Putamen (tissue), 1 donor: ENCODE results near the gene GPR107.

Source experiments
- DNase-seq: peaks from one replicate; pipeline ENCODE4 v3.0.0-alpha.2; 2016; ENCODE audit warnings: low spot score

Gene GPR107

GRCh38 chr9:130137641-130138081, 84.0 kb downstream of the GPR107 start:
- DNase-seq: no peak

GRCh38 chr9:130138171-130138653, 84.5 kb downstream of the GPR107 start:
- DNase-seq: no peak

DNA sequence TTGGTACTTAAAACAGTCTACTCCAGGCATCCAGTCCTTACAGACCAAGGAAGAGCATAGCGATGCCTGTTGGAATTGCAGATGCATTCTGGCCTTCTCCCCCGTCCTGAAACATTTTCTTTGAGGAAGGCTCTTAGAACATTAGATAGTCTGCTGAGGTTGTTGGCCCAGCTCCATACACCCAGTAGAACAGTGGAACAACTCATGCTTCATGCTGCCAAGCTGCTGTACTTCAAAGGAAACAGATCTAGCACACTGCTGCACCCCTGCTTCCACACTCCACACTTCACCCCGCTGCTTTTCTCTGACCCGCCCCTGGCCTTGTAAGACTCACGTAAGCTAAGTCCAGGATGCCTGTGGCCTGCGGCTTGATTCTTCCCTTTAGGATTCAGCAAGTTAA, 85.1 kb downstream of the GPR107 start:
- no peak for DNase-seq

DNA sequence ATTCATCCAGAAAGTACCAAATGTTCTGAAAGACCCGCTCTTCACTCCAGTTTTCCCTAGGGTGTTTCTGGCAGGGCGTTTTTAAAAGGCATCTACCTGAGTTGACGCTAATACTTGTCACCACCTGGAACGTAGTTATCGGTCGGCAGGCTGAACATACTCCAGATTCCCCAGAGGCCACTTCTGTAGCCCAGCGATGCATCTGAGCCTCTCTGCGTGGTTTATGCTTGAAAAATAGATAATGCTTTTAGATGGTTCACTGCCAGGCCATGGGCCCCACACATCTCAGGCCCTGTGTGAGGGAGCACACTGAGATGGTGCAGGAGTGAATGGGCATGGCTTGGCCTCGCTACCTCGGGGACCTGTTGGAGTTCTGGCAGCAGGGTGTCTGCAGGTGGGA, 85.5 kb downstream of the GPR107 start:
- no peak for DNase-seq

- no peak for DNase-seq
Observed at GRCh38 chr9:130140706-130141105, 87.0 kb downstream of the GPR107 start.

GRCh38 chr9:130142056-130142455, 88.3 kb downstream of the GPR107 start:
- no peak for DNase-seq

DNA sequence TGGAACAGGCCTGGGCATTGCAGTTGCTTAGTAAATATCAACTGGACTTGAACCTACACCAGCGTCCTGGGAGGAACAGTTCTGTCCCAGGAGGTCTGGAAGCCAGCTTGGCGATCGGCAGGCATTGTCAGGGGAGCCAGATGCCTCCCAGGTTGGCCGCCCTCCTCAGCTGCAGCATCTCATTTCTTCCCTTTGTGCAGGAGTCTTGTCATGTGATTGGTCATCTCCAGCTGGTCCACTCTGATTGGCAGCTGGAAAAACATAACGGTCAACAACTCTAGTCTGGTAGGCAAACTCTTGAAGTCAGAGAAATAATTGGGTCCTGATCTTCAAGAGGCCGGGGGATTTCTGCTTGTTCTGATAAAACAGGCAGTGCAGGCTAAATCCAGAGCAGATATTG, 88.9 kb downstream of the GPR107 start:
- no peak for DNase-seq

- no peak for DNase-seq
Observed at GRCh38 chr9:130143279-130143893, 89.7 kb downstream of the GPR107 start.

GRCh38 chr9:130143958-130144366, 90.3 kb downstream of the GPR107 start:
- DNase-seq: no peak

DNA sequence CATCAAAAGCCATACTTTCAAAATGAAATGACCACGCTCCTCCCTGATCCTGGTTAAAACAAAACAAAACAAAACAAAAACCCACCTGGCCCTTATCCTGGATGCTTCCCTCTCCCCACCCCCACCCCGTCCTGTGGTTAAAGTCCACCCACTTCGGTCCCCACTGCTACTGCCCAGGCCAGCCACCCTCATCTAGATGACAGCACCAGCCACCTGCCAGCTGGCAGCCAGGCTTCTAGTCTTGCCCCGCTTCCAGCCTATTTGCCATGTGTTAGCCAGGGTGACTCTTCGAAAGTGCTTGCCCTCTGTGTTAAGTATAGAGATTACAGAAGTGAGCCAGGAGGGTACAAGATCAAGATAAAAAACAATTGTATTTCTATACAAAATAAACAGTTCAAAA, 91.0 kb downstream of the GPR107 start:
- DNase-seq: no peak

GRCh38 chr9:130145658-130146057, 92.0 kb downstream of the GPR107 start:
- no peak for DNase-seq

DNA sequence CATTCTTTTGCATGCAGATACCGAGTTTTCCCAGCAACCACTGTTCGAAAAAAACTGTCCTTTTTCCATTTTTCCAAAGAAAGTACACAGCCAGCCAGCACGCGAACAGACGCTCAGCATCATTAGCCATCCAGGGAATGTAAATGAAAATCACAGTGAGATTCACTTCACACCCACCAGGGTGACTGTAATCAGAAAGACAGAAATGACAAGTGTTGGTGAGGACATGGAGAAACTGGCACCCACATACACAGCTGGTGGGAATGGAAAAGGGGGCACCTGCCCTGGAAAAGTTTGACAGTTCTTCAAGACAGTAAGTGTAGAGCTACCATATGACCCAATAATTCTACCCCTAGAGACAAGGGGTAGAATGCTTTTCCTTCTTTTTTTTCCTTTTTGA, 93.5 kb downstream of the GPR107 start:
- no peak for DNase-seq

DNA sequence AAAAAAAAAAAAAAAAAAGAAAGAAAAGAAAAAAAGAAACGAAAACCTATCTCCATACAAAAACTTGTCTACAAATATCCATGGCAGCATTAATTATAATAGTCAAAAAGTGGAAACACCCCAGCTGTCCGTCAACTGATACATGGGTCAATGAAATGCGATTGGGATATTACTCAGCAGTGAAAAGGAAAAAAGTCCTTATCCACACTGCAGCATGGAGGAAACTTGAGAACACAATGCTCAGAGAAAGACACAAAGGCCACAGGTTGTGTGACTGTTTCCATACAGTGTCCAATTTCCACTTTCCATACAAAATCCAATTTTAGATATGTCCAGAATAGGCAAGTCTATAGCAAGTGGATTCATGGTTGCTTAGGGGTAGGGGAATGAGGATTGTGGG, 94.2 kb downstream of the GPR107 start:
- no peak for DNase-seq

GRCh38 chr9:130149031-130149430, 95.3 kb downstream of the GPR107 start:
- DNase-seq: no peak

DNA sequence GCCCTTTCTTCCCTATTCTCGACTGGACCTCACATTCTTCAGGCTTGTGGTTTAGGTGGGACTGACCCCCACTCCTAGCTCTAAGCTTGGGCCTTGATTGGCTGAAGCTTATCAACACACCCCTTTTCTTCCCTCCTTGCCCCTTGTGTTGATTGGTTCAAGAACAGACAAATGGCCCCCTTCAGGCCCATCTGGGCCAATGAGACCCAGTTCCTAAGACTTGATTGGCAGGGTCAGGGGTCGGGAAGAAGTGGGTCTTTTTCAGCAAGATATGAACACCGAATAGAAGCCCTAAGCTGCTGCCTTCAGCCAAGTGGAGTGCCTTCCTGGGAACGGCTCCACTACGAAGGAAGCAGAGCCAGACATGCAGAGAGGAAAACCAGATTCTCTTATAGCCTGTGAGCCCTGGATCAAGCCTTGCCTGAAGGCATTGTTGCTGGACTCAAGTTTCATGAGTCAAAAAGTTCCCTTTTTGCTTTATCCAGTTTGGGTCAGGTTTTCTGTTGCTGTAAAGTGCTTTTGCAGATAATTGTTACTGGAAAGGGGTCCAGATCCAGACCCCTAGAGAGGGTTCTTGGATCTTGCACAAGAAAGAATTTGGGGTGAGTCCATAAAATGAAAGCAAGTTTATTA, 96.1 kb downstream of the GPR107 start:
- DNase-seq: no peak

GRCh38 chr9:130150779-130151382, 97.2 kb downstream of the GPR107 start:
- DNase-seq: no peak

- no peak for DNase-seq
Observed at GRCh38 chr9:130154816-130155215, 101.1 kb downstream of the GPR107 start.

DNA sequence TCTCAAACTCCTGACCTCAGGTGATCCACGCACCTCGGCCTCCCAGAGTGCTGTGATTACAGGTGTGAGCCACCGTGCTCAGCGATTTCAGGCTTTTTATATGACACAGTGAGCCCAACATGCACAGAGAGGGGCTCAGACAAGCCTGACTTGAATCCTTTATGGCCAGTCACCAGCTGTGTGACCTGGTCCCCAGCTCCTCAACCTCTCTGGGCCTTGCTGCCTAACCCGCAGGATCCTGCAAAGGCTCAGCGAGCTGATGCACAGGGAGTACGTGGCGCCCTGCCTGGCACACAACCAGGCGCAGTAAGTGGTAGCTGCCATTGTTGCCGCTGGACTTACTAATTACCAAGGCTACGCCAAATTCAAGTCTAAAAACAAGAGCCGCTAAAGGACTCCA, 101.9 kb downstream of the GPR107 start:
- no peak for DNase-seq

DNA sequence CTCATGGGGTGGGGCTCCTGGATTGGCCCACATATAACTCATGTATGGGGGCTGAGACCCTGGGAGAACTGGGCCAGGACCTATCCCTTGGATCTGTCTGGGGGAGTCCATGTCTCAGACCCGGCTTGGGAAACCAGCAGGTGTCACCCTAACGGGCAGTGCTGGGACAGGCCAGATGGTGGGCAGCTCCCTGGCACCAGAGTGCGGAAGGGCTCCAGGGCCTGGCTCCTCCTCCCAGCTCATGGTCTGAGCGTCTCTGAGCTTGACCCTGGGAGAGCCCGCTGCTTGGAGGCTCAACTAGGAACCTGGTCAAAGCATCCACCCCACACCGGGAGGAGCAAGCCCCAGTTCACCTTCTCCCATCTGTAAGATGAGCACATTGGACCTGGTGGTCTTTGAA, 103.0 kb downstream of the GPR107 start:
- no peak for DNase-seq

GRCh38 chr9:130157079-130157478, 103.4 kb downstream of the GPR107 start:
- DNase-seq: no peak

DNA sequence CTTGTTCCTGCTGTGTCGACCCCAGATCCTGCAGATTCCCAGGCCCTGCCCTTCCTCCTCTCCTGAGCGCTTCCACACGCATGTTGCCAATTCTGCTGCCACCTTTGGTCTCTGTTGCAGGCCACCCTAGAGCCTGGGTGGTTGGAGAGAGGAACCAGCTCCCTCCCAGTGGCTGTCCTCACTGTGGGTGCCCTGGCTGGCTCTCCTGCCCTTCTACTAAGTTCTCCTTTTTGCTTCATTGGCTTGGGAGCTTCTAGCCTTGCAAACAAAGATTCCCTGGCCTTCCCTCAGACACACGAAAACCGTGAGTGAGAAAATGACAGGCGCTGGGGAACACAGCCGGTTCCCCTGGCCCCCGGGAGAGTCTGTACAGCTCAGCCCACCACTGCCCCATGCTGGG, 104.3 kb downstream of the GPR107 start:
- no peak for DNase-seq

GRCh38 chr9:130159057-130159456, 105.4 kb downstream of the GPR107 start:
- DNase-seq: no peak

GRCh38 chr9:130159915-130160670, 106.4 kb downstream of the GPR107 start:
- no peak for DNase-seq
